HG03159 (cell line): Measurements from ENCODE around the gene LRP8.
"Not testable (repeated sequence)": the region's sequence is repeated elsewhere in the genome, so short reads cannot be mapped to it uniquely, and the experiment has no call there.

Source experiments
- ATAC-seq: cut with Tn5 transposase; IDR thresholded peaks from one replicate; pipeline ENCODE4 v1.9.1; 2021; ENCODE audit warnings: mild to moderate bottlenecking, moderate library complexity; ENCODE audit not compliant: unreplicated experiment

The LRP8 gene

DNA sequence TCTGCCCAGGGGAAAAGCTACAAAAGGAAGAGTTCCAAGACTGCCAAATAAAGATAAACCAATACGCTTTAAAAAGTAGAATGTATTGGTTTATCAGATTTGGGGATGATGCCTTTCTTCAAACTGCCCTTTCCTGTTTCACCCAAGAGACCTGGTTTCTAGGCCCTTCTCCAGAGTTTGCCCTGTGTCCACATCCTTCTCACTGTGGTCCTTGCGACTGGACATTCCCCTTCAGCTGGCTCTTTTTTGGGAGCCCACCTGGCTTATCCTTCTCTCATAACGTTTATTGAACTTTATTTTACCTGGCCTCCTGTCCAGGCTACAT lies 106.9 kb downstream of the LRP8 start:
- no peak for ATAC-seq

DNA sequence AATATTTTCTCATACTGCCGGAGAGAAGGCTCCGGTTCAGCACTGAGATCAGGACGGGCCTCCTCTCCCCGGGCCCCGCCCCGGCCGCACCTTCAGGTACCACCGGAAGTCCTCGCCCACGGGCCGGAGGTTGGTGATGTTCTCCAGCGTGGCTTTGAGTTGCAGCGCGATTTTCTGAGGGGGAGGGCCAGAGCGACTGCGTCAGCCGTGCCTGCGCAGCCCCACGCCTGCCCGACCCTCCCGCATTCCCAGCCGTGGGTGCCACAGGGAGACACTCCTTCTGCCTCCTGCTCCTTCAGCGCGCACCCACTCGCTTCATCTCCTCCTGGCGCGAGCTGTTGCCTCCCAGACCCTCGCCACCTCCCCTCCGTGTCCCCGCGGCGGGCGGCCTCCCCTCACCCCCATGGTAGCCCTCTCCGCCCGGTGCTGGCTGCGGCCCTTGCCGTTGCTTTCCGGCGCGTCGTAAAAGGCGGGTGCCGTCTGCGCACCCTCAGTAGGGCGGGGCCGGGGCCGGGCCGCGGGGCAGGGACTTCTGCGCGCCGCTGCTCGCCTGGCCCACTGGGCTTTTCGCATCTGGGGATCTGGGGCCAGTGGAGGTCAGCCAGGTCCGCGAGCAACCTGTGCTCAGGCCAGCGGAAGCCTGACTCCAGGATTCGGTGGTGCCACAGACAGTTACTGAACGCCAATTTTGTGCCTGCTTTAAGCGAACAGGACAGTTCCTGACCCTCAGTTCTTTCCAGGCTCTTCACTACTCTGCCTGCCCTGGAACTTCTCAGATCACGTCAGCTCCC lies 107.5 kb downstream of the LRP8 start, which contains the start of gene CZIB:
TSS of gene CZIB (minus strand) at position 464 of the 791 bp plus-strand sequence. CDS start at position 405, 59 bp downstream.
- peak; percentile 92 for ATAC-seq

DNA sequence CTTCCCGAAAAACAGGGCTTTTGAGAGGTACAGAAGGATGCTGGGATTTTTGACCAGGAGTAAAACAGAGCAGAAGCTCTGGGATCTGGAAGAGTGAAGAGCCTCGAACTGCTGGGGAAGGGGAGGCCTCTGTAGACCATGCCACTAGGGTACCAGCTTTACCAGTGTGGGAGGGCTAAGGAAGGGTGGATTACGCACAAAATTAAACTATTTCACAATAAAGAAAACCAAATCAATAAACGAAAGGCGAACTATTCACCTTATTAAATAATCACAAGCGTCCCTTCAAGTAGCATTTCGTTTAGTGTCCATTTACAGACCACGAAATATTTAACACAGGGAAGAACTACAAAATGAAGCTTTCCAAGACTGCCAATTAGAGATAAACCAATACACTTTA lies 108.2 kb downstream of the LRP8 start:
- no peak for ATAC-seq

DNA sequence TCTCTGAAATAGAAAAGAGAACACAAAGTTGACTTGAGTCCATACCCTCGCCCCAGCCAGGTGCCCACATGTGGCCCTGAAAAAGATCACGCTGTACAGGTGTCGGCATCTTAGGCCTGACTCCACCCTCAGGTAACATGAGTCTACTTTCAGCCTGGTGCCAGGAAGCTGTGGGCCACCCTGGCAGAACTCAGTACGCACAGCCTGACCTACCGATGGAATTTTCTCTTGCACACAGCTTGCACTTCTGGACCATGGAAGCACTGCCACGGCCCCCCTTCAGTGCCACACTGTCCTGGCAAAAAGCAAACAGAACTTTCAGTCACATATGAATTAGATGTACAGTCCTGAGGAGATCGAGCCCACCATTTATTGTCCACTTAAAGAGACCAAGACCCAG lies 109.7 kb downstream of the LRP8 start:
- no peak for ATAC-seq

DNA sequence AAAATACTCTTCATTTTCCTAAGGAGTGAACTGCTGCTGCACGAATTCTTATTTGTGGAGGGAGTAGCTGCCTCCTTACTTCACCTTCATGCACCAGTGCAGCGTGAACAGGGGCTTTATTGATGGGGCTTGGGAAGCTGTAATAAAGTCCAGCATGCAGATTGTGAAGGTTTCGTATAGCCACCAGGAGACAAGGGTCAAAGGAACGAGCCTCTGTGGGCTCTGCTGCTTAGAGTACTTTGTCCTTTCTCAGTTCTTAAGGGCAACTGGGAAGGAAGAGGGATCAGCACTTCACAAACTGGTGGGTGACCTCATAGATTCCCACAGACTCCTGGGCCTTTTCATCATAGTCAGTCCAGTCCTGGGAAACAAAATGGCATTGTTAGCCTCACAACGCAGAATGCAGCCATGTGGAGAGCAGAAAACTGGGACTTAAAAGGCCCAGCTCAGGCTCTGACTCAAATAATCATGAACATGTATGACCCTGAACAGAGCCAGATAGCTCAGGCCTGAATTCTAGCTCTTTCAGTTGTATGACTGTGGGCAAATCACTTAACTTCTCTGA lies 113.4 kb downstream of the LRP8 start:
- ATAC-seq: no peak

DNA sequence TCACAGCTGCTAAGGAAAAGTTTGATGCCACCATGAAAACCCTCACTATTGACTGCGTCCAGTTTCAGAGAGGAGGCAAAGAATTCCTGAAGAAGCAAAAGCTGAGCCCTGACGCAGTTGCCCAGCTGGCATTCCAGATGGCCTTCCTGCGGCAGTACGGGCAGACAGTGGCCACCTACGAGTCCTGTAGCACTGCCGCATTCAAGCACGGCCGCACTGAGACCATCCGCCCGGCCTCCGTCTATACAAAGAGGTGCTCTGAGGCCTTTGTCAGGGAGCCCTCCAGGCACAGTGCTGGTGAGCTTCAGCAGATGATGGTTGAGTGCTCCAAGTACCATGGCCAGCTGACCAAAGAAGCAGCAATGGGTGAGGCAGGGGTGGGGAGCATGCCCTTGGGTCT lies 116.9 kb downstream of the LRP8 start:
- ATAC-seq: no peak

DNA sequence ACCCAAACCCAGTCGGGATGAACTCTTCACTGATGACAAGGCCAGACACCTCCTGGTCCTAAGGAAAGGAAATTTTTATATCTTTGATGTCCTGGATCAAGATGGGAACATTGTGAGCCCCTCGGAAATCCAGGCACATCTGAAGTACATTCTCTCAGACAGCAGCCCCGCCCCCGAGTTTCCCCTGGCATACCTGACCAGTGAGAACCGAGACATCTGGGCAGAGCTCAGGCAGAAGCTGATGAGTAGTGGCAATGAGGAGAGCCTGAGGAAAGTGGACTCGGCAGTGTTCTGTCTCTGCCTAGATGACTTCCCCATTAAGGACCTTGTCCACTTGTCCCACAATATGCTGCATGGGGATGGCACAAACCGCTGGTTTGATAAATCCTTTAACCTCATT lies 117.5 kb downstream of the LRP8 start:
- ATAC-seq: no peak

DNA sequence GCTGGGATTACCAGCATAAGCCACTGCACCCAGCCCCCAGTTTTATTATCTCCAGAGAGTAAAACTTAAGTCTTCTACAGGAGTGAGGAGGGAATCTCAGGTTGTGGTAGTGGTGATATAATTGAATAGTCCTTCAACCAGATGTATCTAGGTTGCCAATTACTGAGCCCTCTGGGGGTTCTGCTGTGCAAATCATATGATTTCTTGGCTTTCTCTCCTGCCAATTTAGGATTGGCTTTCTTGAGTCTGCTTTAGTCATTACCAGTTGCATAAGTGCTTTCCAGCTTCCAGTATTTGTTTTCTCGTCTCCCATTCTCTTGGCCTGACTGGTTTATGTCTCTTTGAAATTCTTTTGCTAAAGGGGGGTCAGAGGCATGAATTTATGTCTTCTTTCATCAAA lies 120.1 kb downstream of the LRP8 start:
- ATAC-seq: no peak

DNA sequence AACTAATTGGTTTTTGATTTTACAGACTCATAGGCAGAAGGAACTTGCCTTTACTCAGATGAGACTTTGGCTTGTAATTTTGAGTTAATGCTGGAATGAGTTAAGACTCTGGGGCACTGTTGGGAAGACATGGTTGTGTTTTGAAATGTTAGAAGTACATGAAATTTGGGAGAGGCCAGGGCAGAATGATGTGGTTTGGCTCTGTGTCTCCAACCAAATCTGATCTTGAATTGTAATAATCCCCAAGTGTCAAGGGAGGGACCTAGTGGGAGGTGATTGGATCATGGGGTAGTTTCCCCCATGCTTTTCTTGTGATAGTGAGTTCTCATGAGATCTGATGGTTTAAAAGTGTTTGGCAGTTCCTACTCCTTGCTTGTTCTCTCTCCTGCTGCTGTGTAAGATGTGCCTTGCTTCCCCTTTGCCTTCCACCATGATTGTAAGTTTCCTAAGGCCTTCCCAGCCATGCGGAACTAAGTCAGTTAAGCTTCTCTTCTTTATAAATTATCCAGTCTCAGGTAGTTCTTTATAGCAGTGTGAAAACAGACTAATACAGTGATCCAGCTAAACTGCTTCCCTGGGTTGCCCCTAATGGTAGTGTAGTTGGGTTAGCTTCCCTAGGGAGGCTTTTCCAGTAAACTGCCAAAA lies 121.0 kb downstream of the LRP8 start:
- no peak for ATAC-seq

DNA sequence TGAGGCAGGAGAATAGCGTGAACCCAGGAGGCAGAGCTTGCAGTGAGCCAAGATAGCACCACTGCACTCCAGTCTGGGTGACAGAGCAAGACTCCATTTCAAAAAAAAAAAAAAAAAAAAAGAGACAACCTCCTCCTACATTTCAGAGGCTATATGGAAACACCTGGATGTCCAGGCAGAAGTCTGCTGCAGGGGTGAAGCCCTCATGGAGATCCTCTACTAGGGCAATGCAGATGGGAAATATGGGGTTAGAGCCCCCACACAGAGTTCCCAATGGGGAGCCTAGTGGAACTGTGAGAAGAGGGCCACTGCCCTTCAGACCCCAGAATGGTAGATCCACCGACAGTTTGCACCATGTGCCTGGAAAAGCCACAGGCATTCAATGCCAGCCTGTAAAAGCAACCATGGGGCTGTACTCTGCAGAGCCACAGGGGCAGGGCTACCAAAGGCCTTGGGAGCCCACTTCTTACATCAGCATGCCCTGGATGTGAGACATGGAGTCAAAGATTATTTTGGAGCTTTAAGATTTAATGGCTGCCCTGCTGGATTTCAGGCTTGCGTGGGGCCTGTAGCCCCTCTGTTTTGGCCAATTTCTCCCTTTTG lies 121.7 kb downstream of the LRP8 start:
- ATAC-seq: not testable (repeated sequence)

DNA sequence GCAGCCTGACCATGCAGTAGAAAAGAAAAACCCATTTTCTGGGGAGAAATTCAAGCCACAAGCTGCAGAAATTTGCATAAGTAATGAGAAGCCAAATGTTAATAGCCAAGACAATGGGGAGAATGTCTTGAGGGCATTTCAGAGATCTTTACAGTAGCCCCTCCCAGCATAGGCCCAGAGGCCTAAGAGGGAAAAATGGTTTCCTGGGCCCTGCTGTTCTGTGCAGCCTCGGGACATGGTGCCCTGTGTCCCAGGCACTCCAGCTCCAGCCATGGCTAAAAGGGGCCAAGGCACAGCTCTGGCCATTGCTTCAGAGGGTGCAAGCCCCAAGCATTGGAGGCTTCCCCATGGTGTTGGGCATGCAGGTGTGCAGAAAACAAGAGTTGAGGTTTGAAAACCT lies 122.4 kb downstream of the LRP8 start:
- not testable (repeated sequence) for ATAC-seq

DNA sequence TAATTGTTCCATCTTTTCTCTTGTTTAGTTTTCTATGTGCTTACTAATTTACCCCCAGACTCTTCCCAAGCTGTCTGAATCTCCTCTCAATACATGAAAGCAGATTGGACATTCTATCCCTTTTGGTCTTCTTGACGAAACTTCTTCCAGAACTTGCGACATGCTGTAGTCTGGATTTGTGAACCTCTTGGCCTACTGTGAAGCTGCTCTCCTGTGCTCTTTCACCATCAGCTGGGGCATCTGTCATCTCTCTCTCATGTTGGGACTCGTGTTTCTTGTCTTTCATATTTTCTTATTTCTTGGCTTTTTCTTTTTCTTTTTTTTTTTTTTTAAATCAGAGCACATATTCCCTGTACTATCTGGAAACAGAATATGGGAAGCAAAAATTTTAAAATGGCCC lies 124.4 kb downstream of the LRP8 start:
- ATAC-seq: no peak

DNA sequence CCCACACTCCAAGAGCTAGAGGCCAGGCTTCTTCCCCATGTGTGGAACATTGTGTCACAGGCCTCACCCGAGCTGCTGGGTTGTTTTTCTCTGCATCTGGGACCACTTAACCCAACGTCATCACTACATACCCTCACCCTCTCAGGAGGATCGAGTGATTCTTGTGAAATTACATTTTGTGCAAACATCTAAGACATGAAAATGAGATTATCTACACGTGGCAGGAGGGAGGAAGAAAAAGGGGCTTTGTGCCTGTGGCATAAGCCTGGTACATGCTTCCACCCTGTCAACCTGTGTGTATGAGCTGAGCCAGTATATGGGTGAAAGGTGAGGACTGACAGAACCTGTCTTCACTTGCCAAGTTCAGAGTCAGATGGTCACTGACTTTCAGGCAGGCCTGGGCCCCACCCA lies 129.6 kb downstream of the LRP8 start:
- ATAC-seq: no peak

DNA sequence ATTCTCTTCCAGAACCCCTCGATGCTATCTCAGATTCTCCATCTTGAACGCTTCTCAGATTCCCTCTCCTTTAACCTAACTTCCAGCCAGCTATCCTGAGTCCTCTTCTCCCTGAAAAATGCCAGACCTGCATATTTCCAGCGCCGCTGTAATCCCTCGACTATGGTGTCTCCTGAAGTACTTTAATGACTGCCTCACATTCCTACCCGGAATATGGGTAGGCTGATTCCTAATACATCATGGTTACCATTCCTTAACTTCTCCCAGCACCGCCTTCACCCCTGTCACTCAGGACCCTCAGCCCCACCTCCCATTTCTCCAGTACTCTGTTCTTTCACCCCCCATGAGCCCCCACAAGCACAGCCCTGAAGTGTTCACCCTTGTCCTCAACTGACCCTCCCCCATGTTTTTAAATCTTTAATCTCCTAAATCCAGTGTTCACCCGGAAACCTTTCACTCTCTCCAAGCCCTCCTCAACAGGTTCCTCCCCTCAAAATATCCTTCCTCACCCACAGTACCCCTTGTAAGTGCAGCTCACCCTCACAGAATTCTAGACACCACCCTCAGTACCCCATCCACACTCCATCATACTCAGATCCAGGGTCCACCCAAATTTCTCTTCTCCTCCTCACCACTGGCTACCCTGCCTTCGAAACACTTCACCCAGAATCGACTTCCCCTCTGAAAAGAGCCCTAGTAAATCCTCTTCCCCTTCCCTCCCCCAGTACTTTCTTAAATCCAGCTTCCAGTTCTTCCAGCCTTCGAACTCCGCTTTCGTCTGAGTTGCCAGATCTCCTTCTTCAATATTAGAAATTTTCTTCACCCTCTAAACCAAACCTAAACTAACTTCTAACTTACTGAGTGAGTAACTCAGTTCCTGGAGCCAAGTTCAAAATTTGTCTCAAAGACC lies 130.3 kb downstream of the LRP8 start:
- no peak for ATAC-seq

DNA sequence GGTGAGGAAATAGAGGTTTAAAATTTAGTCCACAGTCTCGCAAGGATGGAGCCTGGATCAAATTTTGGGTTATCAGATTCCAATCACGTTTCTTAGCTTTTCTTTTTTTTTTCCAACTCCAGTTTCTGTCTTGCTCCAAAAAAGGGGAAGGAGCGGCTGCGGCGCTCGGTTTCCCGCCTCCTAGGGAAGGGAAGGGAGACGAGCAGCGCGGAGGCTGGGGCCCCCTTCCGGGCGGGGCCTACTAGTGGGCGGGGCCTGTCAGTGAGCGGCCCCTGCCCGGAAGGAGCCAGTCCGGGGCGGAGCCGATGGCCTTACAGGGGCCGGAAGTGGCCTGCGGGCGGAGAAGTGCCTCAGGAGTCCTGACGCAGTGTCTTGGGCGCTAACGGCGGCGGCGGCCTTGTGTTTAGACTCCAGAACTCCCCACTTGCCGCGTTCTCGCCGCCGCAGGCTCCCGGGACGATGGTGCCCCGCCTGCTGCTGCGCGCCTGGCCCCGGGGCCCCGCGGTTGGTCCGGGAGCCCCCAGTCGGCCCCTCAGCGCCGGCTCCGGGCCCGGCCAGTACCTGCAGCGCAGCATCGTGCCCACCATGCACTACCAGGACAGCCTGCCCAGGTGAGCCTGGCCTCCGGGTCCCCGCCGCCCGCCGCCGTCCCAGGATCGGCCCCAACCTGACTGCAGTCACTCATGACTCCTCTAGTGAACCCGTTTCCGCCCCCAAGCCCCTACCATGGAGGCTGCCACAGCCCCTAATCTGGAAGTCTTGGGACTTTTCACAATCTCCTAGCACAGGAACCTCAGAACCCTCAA lies 131.2 kb downstream of the LRP8 start, which contains the start of gene CPT2:
TSS of gene CPT2 (plus strand) at position 340 of the 806 bp plus-strand sequence. CDS start at position 460, 120 bp downstream.
- ATAC-seq: peak; percentile 97

DNA sequence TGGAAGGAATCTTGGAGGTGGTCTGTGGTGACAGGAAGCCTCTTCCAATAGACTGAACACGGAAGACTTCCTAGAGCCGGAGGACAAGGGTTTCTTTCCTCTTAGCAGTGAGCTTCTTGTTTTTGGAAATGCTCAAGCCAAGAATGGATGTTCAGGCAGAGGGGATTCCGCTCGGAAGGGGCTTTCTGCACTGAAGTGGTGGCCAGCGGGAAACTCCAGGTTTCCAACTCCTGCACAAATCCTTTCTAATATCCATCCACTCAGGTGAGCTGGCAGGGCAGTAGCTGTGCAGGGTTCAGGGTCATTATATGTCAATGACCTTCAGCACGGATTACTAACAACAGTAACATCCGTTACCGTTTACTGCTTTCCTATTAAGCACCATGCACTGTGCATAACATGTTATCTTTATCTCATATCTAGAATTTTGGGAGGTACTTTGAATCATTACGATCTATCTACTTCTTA lies 131.8 kb downstream of the LRP8 start:
- peak; percentile 29 for ATAC-seq

DNA sequence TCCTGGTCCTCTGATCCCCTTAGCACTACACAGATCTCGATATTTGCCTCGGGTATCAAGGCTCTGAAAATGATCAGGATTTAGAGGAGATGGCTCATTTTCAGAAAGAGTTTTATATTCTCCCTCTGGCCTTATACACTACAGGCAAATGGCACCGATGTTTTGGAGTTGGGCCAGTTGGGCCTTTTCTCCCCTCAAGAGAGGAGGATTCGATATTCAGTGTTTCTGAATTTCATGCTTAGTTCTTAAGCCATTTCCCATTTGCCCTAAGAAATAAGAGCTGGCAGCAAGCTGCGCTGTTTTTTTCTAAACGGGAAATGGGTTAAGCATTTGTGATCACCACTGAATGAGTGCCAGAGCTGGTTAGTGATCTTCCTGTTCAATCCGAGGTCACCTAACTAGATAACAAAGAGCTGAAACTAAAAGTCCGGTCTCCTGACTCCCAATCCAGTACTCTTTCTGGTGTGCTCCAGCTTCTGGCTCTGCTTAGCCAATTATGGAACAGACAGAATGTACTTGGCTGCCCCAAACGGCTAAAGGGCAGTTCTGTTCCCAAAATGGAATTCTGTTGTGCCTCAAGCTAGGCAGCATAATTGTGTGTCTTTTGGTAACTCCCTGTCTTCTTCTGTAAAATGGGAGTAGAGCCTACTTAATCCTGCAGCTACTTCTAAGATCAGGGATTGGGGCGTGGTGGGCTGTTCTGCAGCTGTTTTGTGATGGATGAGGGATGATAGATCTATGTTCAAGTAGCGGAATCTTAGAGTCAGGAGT lies 132.4 kb downstream of the LRP8 start:
- no peak for ATAC-seq
